Spleen (tissue), 11 donors: ENCODE data around the gene UGP2. TPM values are rescaled to one million over a fixed set of nuclear protein-coding genes. Genes with fewer than 3 reads are reported as not detected.
"Not testable (repeated sequence)": the region's sequence is repeated elsewhere in the genome, so short reads cannot be mapped to it uniquely, and the experiment has no call there.

Experiments used
- DNase-seq: peaks from one replicate; pipeline ENCODE4 v3.0.0-alpha.2; 2020
- H3K27ac ChIP-seq, 8 donors: fragments of 200-600 bp; sonication (generic) in 7 of 8; 1 replicate in 4 of 8; 2 replicates in 4 of 8; pipeline versions ENCODE4 v1.5.0 to v1.8.0; 2016 to 2021; ENCODE audit warnings: inconsistent platforms in 4 of 8, mild to moderate bottlenecking in 4 of 8, moderate library complexity in 1 of 8
- H3K27me3 ChIP-seq, 7 donors: fragments of 200-600 bp; sonication (generic) in 6 of 7; replicated peaks in 1 of 7; 1 replicate in 4 of 7; 2 replicates in 3 of 7; pipeline versions ENCODE4 v1.5.0 to v1.8.0; 2016 to 2021; ENCODE audit warnings: inconsistent platforms in 3 of 7, mild to moderate bottlenecking in 1 of 7
- H3K36me3 ChIP-seq, 6 donors: fragments of 200-600 bp; sonication (generic) in 5 of 6; 1 replicate in 4 of 6; 2 replicates in 2 of 6; pipeline versions ENCODE4 v1.5.0 to v1.8.0; 2016 to 2021; ENCODE audit warnings: inconsistent platforms in 2 of 6
- H3K4me1 ChIP-seq, 6 donors: fragments of 200-600 bp; sonication (generic) in 5 of 6; 1 replicate in 3 of 6; 2 replicates in 3 of 6; pipeline versions ENCODE4 v1.5.0 to v1.8.0; 2016 to 2021; ENCODE audit warnings: inconsistent platforms in 3 of 6
- H3K4me3 ChIP-seq, 8 donors: fragments of 200-600 bp; sonication (generic) in 7 of 8; 1 replicate in 4 of 8; 2 replicates in 4 of 8; pipeline versions ENCODE4 v1.5.0 to v1.8.0; 2016 to 2021; ENCODE audit warnings: inconsistent platforms in 4 of 8, mild to moderate bottlenecking in 4 of 8, moderate library complexity in 2 of 8
- H3K9me3 ChIP-seq, 8 donors: fragments of 200-600 bp; sonication (generic) in 7 of 8; 1 replicate in 4 of 8; 2 replicates in 4 of 8; pipeline versions ENCODE4 v1.5.0 to v1.8.0; 2016 to 2021; ENCODE audit warnings: inconsistent platforms in 4 of 8
- WGBS, 5 donors: extraction: QIAGEN DNeasy Blood & Tissue Kit in 3 of 5; methylation state at CpG; one replicate each; pipeline versions ENCODE4 v1.1.5 to v1.1.7; 2013 to 2018; 5-methylcytosine and 5-hydroxymethylcytosine counted together
- intact Hi-C: fragments of 100-400 bp; cut with DNase I; formaldehyde crosslinking; loops from one replicate; pipeline ENCODE4 v1.15.0; 2023; ENCODE audit warnings: low total_unique reads
- polyA plus RNA-seq, 3 donors: library from polyadenylated mRNA; stranded (reverse); fragments of 200-250 nt; gene quantifications; one replicate each; pipeline ENCODE4 v1.2.1, GENCODE V29; 2013
- small RNA-seq, 4 donors: library from RNA; depleted of rRNA; stranded (forward); fragments of <200 nt; gene quantifications; one replicate each; pipeline ENCODE3, GENCODE V24; 2016
- total RNA-seq, 7 donors: library from RNA; depleted of rRNA in 3 of 7; stranded (reverse); fragments of >200 nt in 3 of 7; fragmentation: NEBNext Ultra II Directional in 4 of 7; extraction: Animal tissue kit (Norgen Biotek cat#: 25700) in 4 of 7; gene quantifications; one replicate each; pipeline versions ENCODE4 v1.1.0 to v1.2.1, GENCODE V29; 2016 to 2021
- TF ChIP-seq, protein P1 (sequence below), 11 experiments: fragments of 200-600 bp in 7 of 11; fragments of 450-650 bp in 4 of 11; sonication (generic) in 4 of 11; IDR thresholded peaks in 8 of 11; conservative IDR thresholded peaks in 3 of 11; 1 replicate in 7 of 11; 2 replicates in 4 of 11; pipeline versions ENCODE4 v1.4.0 to v1.8.0; 2016 to 2021; ENCODE audit warnings: antibody characterized with exemption in 11 of 11, inconsistent platforms in 4 of 11, mild to moderate bottlenecking in 1 of 11
- donor health status: healthy with polysubstance abuse.
- donor health status: DM: no; HTN: no; CAD: no; lungs with moderate emphysema.
- donor health status: DM: no; HTN: no; CAD: no.
- donor health status: Bipolar disorder and iron deficiency.
- donor health status: healthy.
- donor health status: DM: no; HTN: no; CAD: no.
- donor health status: DM: yes; HTN: yes; CAD: no.

UGP2 gene
- total and polyA plus RNA-seq, 10 donors, result 46.3 to 106 (median 76.1) TPM

DNA sequence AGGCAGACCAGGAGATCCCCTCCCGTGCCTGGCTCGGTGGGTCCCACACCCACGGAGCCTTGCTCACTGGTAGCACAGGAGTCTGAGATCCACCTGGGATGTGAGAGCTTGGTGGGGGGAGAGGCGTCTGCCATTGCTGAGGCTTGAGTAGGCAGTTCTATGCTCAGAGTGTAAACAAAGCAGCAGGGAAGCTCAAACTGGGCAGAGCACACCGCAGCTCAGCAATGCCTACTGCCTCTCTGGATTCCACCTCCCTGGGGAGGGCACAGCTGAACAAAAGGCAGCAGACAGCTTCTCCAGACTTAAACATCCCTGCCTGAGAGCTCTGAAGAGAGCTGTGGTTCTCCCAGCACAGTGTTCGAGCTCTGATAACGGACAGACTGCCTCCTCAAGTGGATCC lies 85.1 kb downstream of the UGP2 start:
- WGBS, 5 donors, result 91 to 97% (median 95%) methylated on average over 3 to 7 of the region's 7 CpGs
- TF ChIP-seq, protein P1, sequence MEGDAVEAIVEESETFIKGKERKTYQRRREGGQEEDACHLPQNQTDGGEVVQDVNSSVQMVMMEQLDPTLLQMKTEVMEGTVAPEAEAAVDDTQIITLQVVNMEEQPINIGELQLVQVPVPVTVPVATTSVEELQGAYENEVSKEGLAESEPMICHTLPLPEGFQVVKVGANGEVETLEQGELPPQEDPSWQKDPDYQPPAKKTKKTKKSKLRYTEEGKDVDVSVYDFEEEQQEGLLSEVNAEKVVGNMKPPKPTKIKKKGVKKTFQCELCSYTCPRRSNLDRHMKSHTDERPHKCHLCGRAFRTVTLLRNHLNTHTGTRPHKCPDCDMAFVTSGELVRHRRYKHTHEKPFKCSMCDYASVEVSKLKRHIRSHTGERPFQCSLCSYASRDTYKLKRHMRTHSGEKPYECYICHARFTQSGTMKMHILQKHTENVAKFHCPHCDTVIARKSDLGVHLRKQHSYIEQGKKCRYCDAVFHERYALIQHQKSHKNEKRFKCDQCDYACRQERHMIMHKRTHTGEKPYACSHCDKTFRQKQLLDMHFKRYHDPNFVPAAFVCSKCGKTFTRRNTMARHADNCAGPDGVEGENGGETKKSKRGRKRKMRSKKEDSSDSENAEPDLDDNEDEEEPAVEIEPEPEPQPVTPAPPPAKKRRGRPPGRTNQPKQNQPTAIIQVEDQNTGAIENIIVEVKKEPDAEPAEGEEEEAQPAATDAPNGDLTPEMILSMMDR (IDR thresholded peaks at IDR 0.05 in 8 of 11, conservative IDR thresholded peaks at IDR 0.05 in 3 of 11), result no peak
- no peak overlapping the region for H3K4me3 ChIP-seq
- H3K4me1 ChIP-seq, result no peaks in the 10 kb centered on the region
- DNase-seq, result no peak
- H3K27ac ChIP-seq, result no peak overlapping the region
- H3K27me3 ChIP-seq, result no peaks in the 10 kb centered on the region
- intact Hi-C loops, result no loop called here
- H3K36me3 ChIP-seq, result peaks cover 0 to 59% (median 15%) of the 10 kb centered on the region in 6 donors
- H3K9me3 ChIP-seq, result peaks cover 0 to 3% (median 0%) of the 10 kb centered on the region in 8 donors

DNA sequence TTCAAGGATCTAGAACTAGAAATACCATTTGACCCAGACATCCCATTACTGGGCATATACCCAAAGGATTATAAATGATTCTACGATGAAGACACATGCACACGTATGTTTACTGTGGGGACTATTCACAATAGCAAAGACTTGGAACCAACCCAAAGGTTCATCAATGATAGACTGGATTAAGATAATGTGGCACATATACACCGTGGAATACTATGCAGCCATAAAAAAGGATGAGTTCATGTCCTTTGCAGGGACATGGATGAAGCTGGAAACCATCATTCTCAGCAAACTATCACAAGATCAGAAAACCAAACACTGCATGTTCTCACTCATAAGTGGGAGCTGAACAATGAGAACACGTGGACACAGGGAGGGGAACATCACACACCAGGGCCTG lies 90.4 kb downstream of the UGP2 start:
- H3K4me3 ChIP-seq, H3K4me1 ChIP-seq, intact Hi-C loops, H3K27me3 ChIP-seq, DNase-seq, H3K27ac ChIP-seq: not testable (repeated sequence)
- WGBS, 5 donors, result 94 to 99% (median 96%) methylated on average over 4 of the region's 4 CpGs
- H3K36me3 ChIP-seq, result peaks cover 0 to 74% (median 12%) of the 10 kb centered on the region in 6 donors
- peaks cover 0 to 10% (median 0%) of the 10 kb centered on the region in 8 donors for H3K9me3 ChIP-seq

Small RNAs within 50 kb of the gene (small RNA-seq; reads per million reads assigned to genes)
- gene RF01293, result 0 reads per million in 4 donors

Other genes starting within 250 kb of the UGP2 start
- 10 to 100 TPM; 20.2 to 31.3 (median 26.1) TPM for gene VPS54, start 177.5 kb downstream of the UGP2 start, total RNA-seq
- 10 to 100 TPM in 2 of 3 donors, 1 to 10 TPM in 1; 9.2 to 13.7 (median 11.6) TPM for gene VPS54, start 177.5 kb downstream of the UGP2 start, polyA plus RNA-seq